GM12891 (cell line): Measurements from ENCODE around the gene IL1RL2.

Experiments used
- POLR2A ChIP-seq: IDR thresholded peaks from 2 replicates; pipeline ENCODE4 v1.6.1; 2011; ENCODE audit warnings: low read depth, low read length, control low read depth
- POLR2AphosphoS5 ChIP-seq: IDR thresholded peaks from 2 replicates; pipeline ENCODE4 v1.6.1; 2011; ENCODE audit warnings: low read depth, low read length, control low read depth

DNA sequence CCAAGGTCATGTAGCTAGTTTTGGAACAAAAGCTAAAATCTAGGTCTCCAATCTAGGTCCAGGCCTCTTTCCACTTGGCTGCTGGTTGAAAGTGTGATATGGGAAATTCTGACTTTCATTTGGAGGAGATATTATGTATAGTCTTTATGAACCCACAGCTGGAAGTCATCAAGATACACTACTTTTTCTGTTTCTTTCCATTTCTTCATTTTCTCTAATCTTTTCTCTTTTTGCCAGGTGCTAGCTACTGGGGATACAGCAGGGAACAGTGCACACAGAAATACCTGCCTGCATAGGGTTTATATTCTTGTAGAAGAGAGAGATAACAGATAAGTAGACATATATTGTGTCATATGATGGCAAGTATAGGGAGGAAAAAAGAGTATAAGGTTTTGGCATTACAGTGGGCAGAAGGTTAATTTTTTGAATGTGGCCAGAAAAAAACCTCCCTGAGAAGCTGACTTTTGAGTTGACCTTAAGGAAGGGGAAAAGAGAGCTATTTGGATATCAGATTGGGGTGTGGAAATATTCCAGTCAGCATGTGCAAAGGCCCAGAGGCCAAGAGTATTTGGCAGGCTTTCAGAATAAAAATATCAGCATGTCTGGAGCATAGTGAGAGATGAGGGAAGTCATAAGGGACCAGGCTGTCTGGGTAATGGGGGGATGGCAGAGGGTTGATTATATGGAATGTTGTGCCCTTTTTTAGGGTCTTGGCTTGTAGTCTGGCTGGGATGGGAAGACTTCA lies 28.6 kb upstream of the IL1RL2 start:
- no peak for TF ChIP-seq POLR2A
- TF ChIP-seq POLR2AphosphoS5 = no peak
